Body of pancreas (tissue), 4 donors: ENCODE data around the gene WDR75. TPM values are rescaled to one million over a fixed set of nuclear protein-coding genes. Genes with fewer than 3 reads are reported as not detected.
"Not testable (repeated sequence)": the region's sequence is repeated elsewhere in the genome, so short reads cannot be mapped to it uniquely, and the experiment has no call there.

Source experiments
- ATAC-seq: fragments of 150-250 bp; one replicate; pipeline ENCODE4 v1.9.1; 2016
- DNase-seq, 4 donors: peaks; one replicate each; pipeline ENCODE4 v3.0.0-alpha.2; 2019
- H3K27ac ChIP-seq, 4 donors: fragments of 200-600 bp; sonication (generic); 1 replicate in 3 of 4; 2 replicates in 1 of 4; pipeline versions ENCODE4 v1.5.1 to v1.6.1; 2016 to 2019; ENCODE audit warnings: mild to moderate bottlenecking in 1 of 4, mixed read lengths in 1 of 4, moderate library complexity in 1 of 4
- H3K27me3 ChIP-seq, 2 donors: fragments of 200-600 bp; sonication (generic); one replicate each; pipeline ENCODE4 v1.6.0; 2016; ENCODE audit warnings: mild to moderate bottlenecking in 1 of 2
- H3K36me3 ChIP-seq, 2 donors: fragments of 200-600 bp; sonication (generic); replicated peaks in 1 of 2; 2 replicates each; pipeline ENCODE4 v1.5.1; 2016; ENCODE audit warnings: low read depth in 2 of 2; ENCODE audit not compliant: insufficient read depth in 1 of 2
- H3K4me1 ChIP-seq: fragments of 200-600 bp; sonication (generic); one replicate; pipeline ENCODE4 v1.6.0; 2016
- H3K4me3 ChIP-seq, 2 donors: fragments of 200-600 bp; sonication (generic); 1 replicate in 1 of 2; 2 replicates in 1 of 2; pipeline ENCODE4 v1.5.1; 2016 to 2019
- H3K9me3 ChIP-seq, 3 donors: fragments of 200-600 bp; sonication (generic); 1 replicate in 2 of 3; 2 replicates in 1 of 3; pipeline ENCODE4 v1.5.1; 2016
- CTCF ChIP-seq, 7 experiments: fragments of 450-650 bp in 4 of 7; fragments of 200-600 bp in 3 of 7; sonication (generic) in 3 of 7; IDR thresholded peaks; one replicate each; pipeline ENCODE4 v1.5.1; 2016 to 2019; ENCODE audit warnings: antibody characterized with exemption in 7 of 7
- POLR2A ChIP-seq, 3 donors: fragments of 450-650 bp; IDR thresholded peaks; one replicate each; pipeline ENCODE4 v1.6.1; 2016; ENCODE audit warnings: antibody characterized with exemption in 3 of 3, mild to moderate bottlenecking in 2 of 3
- WGBS, 2 donors: methylation state at CpG; one replicate each; pipeline ENCODE4 v1.1.5; 2017; 5-methylcytosine and 5-hydroxymethylcytosine counted together
- intact Hi-C: fragments of 100-400 bp; cut with DNase I; formaldehyde crosslinking; loops from one replicate; pipeline ENCODE4 v1.15.1; 2023
- total RNA-seq, 2 donors: library from RNA; depleted of rRNA; stranded (reverse); fragments of >200 nt; gene quantifications; one replicate each; pipeline ENCODE4 v1.1.0, GENCODE V29; 2016

The WDR75 gene
- total RNA-seq, 2 donors from 2014 or later = 14.2 to 26.2 TPM

DNA sequence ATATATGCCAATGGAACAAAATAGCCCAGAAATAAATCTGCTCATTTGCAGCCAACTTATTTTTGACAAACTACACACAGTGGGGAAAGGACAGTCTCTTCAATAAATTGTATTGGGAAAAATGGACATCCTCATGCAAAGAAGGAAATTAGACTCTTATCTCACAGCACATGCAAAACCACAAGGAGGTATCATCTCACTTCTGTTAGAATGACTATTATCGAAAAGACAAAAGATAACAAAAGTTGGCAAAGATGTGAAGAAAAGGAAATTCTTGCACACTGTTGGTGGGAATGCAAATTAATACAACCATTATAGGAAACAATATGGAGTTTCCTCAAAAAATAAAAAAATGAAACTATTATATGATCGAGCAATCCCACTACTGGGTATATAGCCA is 16.3 kb upstream of the WDR75 start:
- intact Hi-C loops = no loop called here
- H3K9me3 ChIP-seq = no peaks in the 10 kb centered on the region
- 79 to 83% methylated on average over 2 of the region's 2 CpGs for WGBS, 2 donors
- TF ChIP-seq CTCF (IDR thresholded peaks at IDR 0.05) (no peak), POLR2A (IDR thresholded peaks at IDR 0.05) (no peak)
- H3K36me3 ChIP-seq = no peaks in the 10 kb centered on the region
- no peaks in the 10 kb centered on the region for H3K27me3 ChIP-seq
- no peak overlapping the region for H3K27ac ChIP-seq
- ATAC-seq (no peak), DNase-seq (no peak)
- H3K4me1 ChIP-seq = no peaks in the 10 kb centered on the region
- H3K4me3 ChIP-seq = no peak overlapping the region

- Histone ChIP-seq H3K4me1 (no peaks in the 10 kb centered on the region), H3K27ac (no peak overlapping the region), H3K36me3 (no peaks in the 10 kb centered on the region), H3K4me3 (no peak overlapping the region), H3K27me3 (no peaks in the 10 kb centered on the region), H3K9me3 (no peaks in the 10 kb centered on the region)
- WGBS, 2 donors = 94 to 100% methylated on average over 1 of the region's 1 CpG
- no peak for DNase-seq
- ATAC-seq = no peak
- intact Hi-C loops = no loop called here
- no peak for TF ChIP-seq POLR2A (IDR thresholded peaks at IDR 0.05)
- no peak for TF ChIP-seq CTCF (IDR thresholded peaks at IDR 0.05)
Measured at GRCh38 chr2:189425676-189426075, 15.6 kb upstream of the WDR75 start.

- H3K4me3 ChIP-seq = no peak overlapping the region
- 83 to 86% methylated on average over 2 of the region's 2 CpGs for WGBS, 2 donors
- no peaks in the 10 kb centered on the region for H3K27me3 ChIP-seq
- no peak overlapping the region for H3K27ac ChIP-seq
- no peaks in the 10 kb centered on the region for H3K9me3 ChIP-seq
- intact Hi-C loops = no loop called here
- H3K4me1 ChIP-seq = no peaks in the 10 kb centered on the region
- ATAC-seq = no peak
- H3K36me3 ChIP-seq = no peaks in the 10 kb centered on the region
- TF ChIP-seq CTCF (IDR thresholded peaks at IDR 0.05) (no peak), POLR2A (IDR thresholded peaks at IDR 0.05) (no peak)
- DNase-seq = no peak
Measured at GRCh38 chr2:189426886-189427285, 14.4 kb upstream of the WDR75 start.

- ATAC-seq (no peak), DNase-seq (no peak)
- Histone ChIP-seq H3K27ac (no peak overlapping the region), H3K4me1 (no peaks in the 10 kb centered on the region), H3K36me3 (no peaks in the 10 kb centered on the region), H3K4me3 (no peak overlapping the region), H3K9me3 (no peaks in the 10 kb centered on the region), H3K27me3 (no peaks in the 10 kb centered on the region)
- WGBS, 2 donors = 84% methylated on average over 2 of the region's 2 CpGs
- TF ChIP-seq CTCF (IDR thresholded peaks at IDR 0.05) (no peak), POLR2A (IDR thresholded peaks at IDR 0.05) (no peak)
- intact Hi-C loops = no loop called here
Measured at GRCh38 chr2:189427872-189428271, 13.4 kb upstream of the WDR75 start.

GRCh38 chr2:189430448-189430847 is 10.8 kb upstream of the WDR75 start:
- intact Hi-C loops, H3K27me3 ChIP-seq, H3K36me3 ChIP-seq, H3K27ac ChIP-seq, H3K4me1 ChIP-seq, H3K9me3 ChIP-seq, H3K4me3 ChIP-seq, ATAC-seq, DNase-seq: not testable (repeated sequence)
- 86 to 100% methylated on average over 1 to 2 of the region's 2 CpGs for WGBS, 2 donors

DNA sequence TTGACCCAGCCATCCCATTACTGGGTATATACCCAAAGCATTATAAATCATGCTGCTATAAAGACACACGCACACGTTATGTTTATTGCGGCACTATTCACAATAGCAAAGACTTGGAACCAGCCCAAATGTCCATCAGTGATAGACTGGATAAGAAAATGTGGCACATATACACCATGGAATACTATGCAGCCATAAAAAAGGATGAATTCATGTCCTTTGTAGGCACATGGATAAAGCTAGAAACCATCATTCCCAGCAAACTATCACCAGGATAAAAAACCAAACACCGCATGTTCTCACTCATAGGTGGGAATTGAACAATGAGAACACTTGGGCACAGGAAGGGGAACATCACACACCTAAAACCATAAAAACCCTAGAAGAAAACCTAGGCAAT is 5.5 kb upstream of the WDR75 start:
- H3K27ac ChIP-seq, H3K27me3 ChIP-seq, H3K36me3 ChIP-seq, H3K4me3 ChIP-seq, H3K9me3 ChIP-seq, ATAC-seq, DNase-seq, H3K4me1 ChIP-seq, intact Hi-C loops: not testable (repeated sequence)
- 90 to 97% methylated on average over 4 of the region's 4 CpGs for WGBS, 2 donors
